Chondrocyte (in vitro differentiated cells): ENCODE results near the gene MRGPRG. TPM values are rescaled to one million over a fixed set of nuclear protein-coding genes. Genes with fewer than 3 reads are reported as not detected.

Experiments used
- DNase-seq: peaks from one replicate; pipeline ENCODE4 v3.0.0; 2021; ENCODE audit warnings: mixed read lengths, low spot score
- H3K27ac Mint-ChIP-seq: one replicate; pipeline ENCODE4 v1.8.0; 2021; ENCODE audit warnings: mild to moderate bottlenecking, moderate library complexity, mixed read lengths; ENCODE audit not compliant: unreplicated experiment
- H3K27me3 Mint-ChIP-seq: 2 replicates; pipeline ENCODE4 v1.8.0; 2021; ENCODE audit warnings: low read depth, mixed read lengths
- H3K36me3 Mint-ChIP-seq: 2 replicates; pipeline ENCODE4 v1.8.0; 2021; ENCODE audit warnings: low read depth, mixed read lengths
- H3K4me1 Mint-ChIP-seq: 2 replicates; pipeline ENCODE4 v1.8.0; 2021; ENCODE audit warnings: low read depth, mild to moderate bottlenecking, mixed read lengths
- H3K4me3 Mint-ChIP-seq: one replicate; pipeline ENCODE4 v1.8.0; 2021; ENCODE audit warnings: mild to moderate bottlenecking, moderate library complexity, mixed read lengths; ENCODE audit not compliant: unreplicated experiment
- H3K9me3 Mint-ChIP-seq: 2 replicates; pipeline ENCODE4 v1.8.0; 2021; ENCODE audit warnings: low read depth, mixed read lengths
- CTCF ChIP-seq: fragments of 200-600 bp; sonication (generic); IDR thresholded peaks from 2 replicates; pipeline ENCODE4 v1.5.0; 2021; ENCODE audit warnings: antibody characterized with exemption, mild to moderate bottlenecking, moderate library complexity
- total RNA-seq: library from RNA; stranded (reverse); gene quantifications from 3 replicates; pipeline ENCODE4 v1.2.1, GENCODE V29; 2021

Gene MRGPRG
- total RNA-seq, 1 donor from 2014 or later: not detected

- Mint-ChIP-seq H3K27me3 (peaks cover 2% of the 10 kb centered on the region), H3K9me3 (peaks cover 4% of the 10 kb centered on the region), H3K36me3 (no peaks in the 10 kb centered on the region), H3K4me1 (peaks cover 12% of the 10 kb centered on the region), H3K4me3 (no peak overlapping the region), H3K27ac (no peak overlapping the region)
- TF ChIP-seq CTCF: no peak
- DNase-seq: no peak
These were observed 36.2 kb downstream of the MRGPRG start for GRCh38 chr11:3182462-3182852.

- Mint-ChIP-seq H3K4me1 (peaks cover 12% of the 10 kb centered on the region), H3K4me3 (no peak overlapping the region), H3K27ac (no peak overlapping the region), H3K36me3 (peaks cover under 1% of the 10 kb centered on the region), H3K9me3 (peaks cover 8% of the 10 kb centered on the region), H3K27me3 (peaks cover 2% of the 10 kb centered on the region)
- TF ChIP-seq CTCF: no peak
- DNase-seq: no peak
These were observed 36.7 kb downstream of the MRGPRG start for GRCh38 chr11:3181725-3182461.

- no peak overlapping the region for H3K27ac Mint-ChIP-seq
- no peak for DNase-seq
These were observed 37.7 kb downstream of the MRGPRG start for GRCh38 chr11:3180869-3181268.

GRCh38 chr11:3178349-3178748 lies 40.3 kb downstream of the MRGPRG start:
- no peak for DNase-seq
- H3K27me3 Mint-ChIP-seq: no peaks in the 10 kb centered on the region
- peaks cover 21% of the 10 kb centered on the region for H3K9me3 Mint-ChIP-seq
- H3K4me3 Mint-ChIP-seq: no peak overlapping the region
- no peak for TF ChIP-seq CTCF
- peaks cover 6% of the 10 kb centered on the region for H3K36me3 Mint-ChIP-seq
- peaks cover 12% of the 10 kb centered on the region for H3K4me1 Mint-ChIP-seq
- peak overlapping the region; percentile 62 for H3K27ac Mint-ChIP-seq

More at GRCh38 chr11:3180869-3181268, 37.7 kb downstream of the MRGPRG start:
- Mint-ChIP-seq H3K9me3 (peaks cover 16% of the 10 kb centered on the region), H3K4me1 (peaks cover 12% of the 10 kb centered on the region), H3K27me3 (peaks cover 2% of the 10 kb centered on the region), H3K4me3 (no peak overlapping the region), H3K36me3 (peaks cover 4% of the 10 kb centered on the region)
- no peak for TF ChIP-seq CTCF

DNA sequence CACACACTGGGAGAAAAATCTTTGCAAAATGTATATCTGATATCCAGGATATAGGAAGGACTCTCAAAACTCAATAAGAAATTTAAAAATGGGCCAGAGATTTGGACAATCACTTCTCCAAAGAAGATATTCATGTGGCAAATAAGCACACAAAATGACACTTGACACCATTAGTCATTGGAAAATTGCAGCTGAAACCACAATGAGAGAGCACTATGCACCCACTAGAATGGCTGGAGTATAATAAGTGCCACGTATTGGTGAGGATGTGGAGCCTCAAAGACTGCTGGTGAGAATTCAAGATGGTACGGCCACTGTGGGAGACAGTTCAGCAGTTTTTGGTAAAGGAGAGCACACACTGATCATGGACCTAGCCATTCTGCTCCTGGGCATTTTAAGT lies 40.7 kb downstream of the MRGPRG start:
- no peak for DNase-seq

More for the DNA sequence above, 40.7 kb downstream of the MRGPRG start:
- Mint-ChIP-seq H3K27ac (peak overlapping the region; percentile 73), H3K4me3 (no peak overlapping the region), H3K4me1 (peaks cover 12% of the 10 kb centered on the region), H3K27me3 (no peaks in the 10 kb centered on the region), H3K9me3 (peaks cover 21% of the 10 kb centered on the region), H3K36me3 (peaks cover 6% of the 10 kb centered on the region)
- no peak for TF ChIP-seq CTCF
